Measurements from ENCODE around the gene FRMD4B. TPM values are rescaled to one million over a fixed set of nuclear protein-coding genes. Genes with fewer than 3 reads are reported as not detected.
A peak's percentile ranks its signal among the peaks of the same experiment; 100 is the strongest.

The FRMD4B gene
- total and polyA plus RNA-seq, 10 of the 15 experiments (the other 5 are each of a cell fraction or from before 2014, with no cell fraction given): 3.9 to 11.4 (median 8.0) TPM

- Histone ChIP-seq H4K20me1 (ENCODE audit: control insufficient read depth, insufficient read depth) (no peaks in the 10 kb centered on the region), H3K27me3 (replicated peaks in 1 of 2; ENCODE audit: control insufficient read depth in 2 of 2, insufficient read depth in 2 of 2, low read length in 1 of 2) (no peaks in the 10 kb centered on the region), H2AFZ (ENCODE audit: control insufficient read depth, low read depth, low read length) (peak overlapping the region; percentile 69), H3K4me2 (ENCODE audit: control insufficient read depth, insufficient read depth) (peak overlapping the region; percentile 66), H3K36me3 (ENCODE audit: control insufficient read depth in 2 of 2, insufficient read depth in 2 of 2, low read length in 1 of 2) (no peaks in the 10 kb centered on the region), H3K9me3 (replicated peaks; ENCODE audit: control insufficient read depth, insufficient read depth, low read length) (no peaks in the 10 kb centered on the region), H3K4me3 (peak overlapping the region; percentile 37; the same call in 1 of the 2 replicates), H3K79me2 (ENCODE audit: control insufficient read depth, insufficient read depth, low read length) (no peaks in the 10 kb centered on the region), H3K4me1 (ENCODE audit: control insufficient read depth, insufficient read depth, low read length) (no peaks in the 10 kb centered on the region), H3K27ac (ENCODE audit: control insufficient read depth, insufficient read depth) (no peak overlapping the region), H3K9ac (ENCODE audit: control insufficient read depth, insufficient read depth, low read length) (0 out of 2 replicates have a peak overlapping the region, but pooled peaks have one; percentile 19)
- FAIRE-seq (no peak), ATAC-seq (peak; percentile 31), DNase-seq (ENCODE audit: low read depth, low spot score) (no peak)
- CTCF ChIA-PET: no interaction called here
- intact Hi-C loops (cut with micrococcal nuclease; ENCODE audit: unreplicated experiment): no loop called here
- POLR2A ChIA-PET: no interaction called here
- in situ Hi-C loops (cut with MboI): no loop called here
- RAD21 ChIA-PET (ENCODE audit: unreplicated experiment): no interaction called here
- TSS peak; percentile 79 for BruUV-seq (replicated peaks)
- WGBS (ENCODE audit: insufficient coverage, insufficient replicate concordance, low lambda C conversion rate, missing lambda C conversion rate): 53% methylated on average over 4 of the region's 4 CpGs
- no peak for TF ChIP-seq NFIC (IDR thresholded peaks at IDR 0.05; ENCODE audit: low read depth, low read length)
- no peak for TF ChIP-seq SKIL (IDR thresholded peaks at IDR 0.05; ENCODE audit: low read depth, poor library complexity, severe bottlenecking)
- TF ChIP-seq CEBPB (IDR thresholded peaks at IDR 0.05; ENCODE audit: borderline replicate concordance in 1 of 2, low read depth in 2 of 2, low read length in 2 of 2): no peak
- TF ChIP-seq ZBED1 (IDR thresholded peaks at IDR 0.05; ENCODE audit: borderline replicate concordance): no peak
- SMC1A ChIA-PET (ENCODE audit: uncharacterized antibody, unreplicated experiment): interaction anchor here (0.7 to 1.3 kb wide), 2 partner anchors 9 to 22 kb away, joined by 3 read pairs; no protein-coding TSS in a partner anchor
Observed at GRCh38 chr3:69353088-69353478, 32.8 kb downstream of the FRMD4B start.
